Measurements from ENCODE around the gene DCC.

DCC gene

DNA sequence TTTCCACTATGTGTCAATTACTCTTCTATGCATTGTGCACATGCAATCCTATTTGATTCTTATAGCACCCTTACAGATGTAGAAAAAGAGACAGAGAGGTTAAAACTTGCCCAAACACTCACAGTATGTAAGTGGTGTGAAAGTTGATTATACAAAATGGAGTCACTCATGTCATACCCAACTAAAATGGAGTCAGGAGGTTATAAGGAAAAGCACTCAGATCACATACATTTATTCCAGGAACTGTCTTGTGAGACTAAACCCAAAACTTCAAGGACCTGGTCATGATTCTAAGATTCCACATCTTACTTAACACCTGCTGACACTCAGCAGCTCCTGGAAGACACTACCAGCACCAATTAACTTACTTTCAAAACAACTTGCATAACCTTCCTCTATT, 1081.9 kb downstream of the DCC start:
- TF ChIP-seq, protein P1, sequence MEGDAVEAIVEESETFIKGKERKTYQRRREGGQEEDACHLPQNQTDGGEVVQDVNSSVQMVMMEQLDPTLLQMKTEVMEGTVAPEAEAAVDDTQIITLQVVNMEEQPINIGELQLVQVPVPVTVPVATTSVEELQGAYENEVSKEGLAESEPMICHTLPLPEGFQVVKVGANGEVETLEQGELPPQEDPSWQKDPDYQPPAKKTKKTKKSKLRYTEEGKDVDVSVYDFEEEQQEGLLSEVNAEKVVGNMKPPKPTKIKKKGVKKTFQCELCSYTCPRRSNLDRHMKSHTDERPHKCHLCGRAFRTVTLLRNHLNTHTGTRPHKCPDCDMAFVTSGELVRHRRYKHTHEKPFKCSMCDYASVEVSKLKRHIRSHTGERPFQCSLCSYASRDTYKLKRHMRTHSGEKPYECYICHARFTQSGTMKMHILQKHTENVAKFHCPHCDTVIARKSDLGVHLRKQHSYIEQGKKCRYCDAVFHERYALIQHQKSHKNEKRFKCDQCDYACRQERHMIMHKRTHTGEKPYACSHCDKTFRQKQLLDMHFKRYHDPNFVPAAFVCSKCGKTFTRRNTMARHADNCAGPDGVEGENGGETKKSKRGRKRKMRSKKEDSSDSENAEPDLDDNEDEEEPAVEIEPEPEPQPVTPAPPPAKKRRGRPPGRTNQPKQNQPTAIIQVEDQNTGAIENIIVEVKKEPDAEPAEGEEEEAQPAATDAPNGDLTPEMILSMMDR (IDR thresholded peaks at IDR 0.05; ENCODE audit: control insufficient read depth, extremely low read depth, insufficient read depth): no peak

DNA sequence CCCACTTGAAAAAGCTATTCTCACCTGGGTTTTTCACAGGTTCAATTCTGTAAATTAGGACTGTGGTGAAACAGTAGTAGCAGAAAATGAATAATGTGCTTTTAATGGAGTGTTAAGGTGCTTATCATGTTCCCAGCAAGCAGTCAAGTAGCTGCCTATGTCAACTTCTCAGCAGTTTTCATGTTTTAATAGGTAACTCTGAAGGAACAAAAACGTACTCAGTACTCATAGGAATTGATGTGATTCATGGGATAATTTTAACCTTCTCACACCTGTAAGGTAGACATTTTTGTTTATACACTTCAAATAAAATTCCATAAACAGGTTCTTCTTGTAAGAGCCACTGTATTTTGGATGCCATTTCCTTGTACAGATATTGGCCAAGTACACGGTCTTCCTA, 1082.9 kb downstream of the DCC start:
- no peak overlapping the region for H3K4me3 ChIP-seq (ENCODE audit: low read depth, low read length)
- peak; percentile 21 for DNase-seq (ENCODE audit: low read depth)
- TF ChIP-seq, protein P1 (IDR thresholded peaks at IDR 0.05; ENCODE audit: control insufficient read depth, extremely low read depth, insufficient read depth): no peak

More for the DNA sequence above, 1081.9 kb downstream of the DCC start:
- DNase-seq (ENCODE audit: low read depth): no peak
- no peak overlapping the region for H3K4me3 ChIP-seq (ENCODE audit: low read depth, low read length)

DNA sequence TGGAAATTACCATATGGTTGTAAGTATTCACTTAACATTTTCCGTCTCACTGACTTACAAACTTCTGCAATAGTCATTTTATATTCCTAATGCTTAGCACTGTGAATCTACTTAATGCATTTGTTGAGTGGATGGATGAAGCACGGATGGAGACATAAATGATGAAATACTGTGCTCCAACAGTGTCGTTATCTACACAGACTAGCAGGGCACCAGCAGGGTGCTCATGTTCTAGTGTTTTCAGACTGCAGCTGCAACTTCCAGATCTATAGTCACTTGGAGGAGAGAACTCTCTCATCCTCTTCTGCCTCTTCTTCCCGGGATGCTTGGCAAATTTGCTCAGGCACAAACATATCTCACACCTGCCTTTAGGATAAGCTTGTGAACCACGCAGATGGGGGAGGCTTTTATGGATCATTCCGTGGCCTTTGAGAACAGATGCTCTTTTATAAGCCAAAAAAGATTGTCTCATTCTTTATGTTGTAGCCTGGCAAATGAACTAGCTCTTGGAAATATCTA, 1086.7 kb downstream of the DCC start:
- no peak for DNase-seq (ENCODE audit: low read depth)
- no peak overlapping the region for H3K4me3 ChIP-seq (ENCODE audit: low read depth, low read length)

GRCh38 chr18:53441761-53442414, 1101.9 kb downstream of the DCC start:
- DNase-seq (ENCODE audit: low read depth): no peak
- H3K4me3 ChIP-seq (ENCODE audit: low read depth, low read length): no peak overlapping the region

More for the DNA sequence above, 1086.7 kb downstream of the DCC start:
- TF ChIP-seq, protein P1 (IDR thresholded peaks at IDR 0.05; ENCODE audit: control insufficient read depth, extremely low read depth, insufficient read depth): no peak

GRCh38 chr18:53442415-53442783, 1102.4 kb downstream of the DCC start:
- TF ChIP-seq, protein P1 (IDR thresholded peaks at IDR 0.05; ENCODE audit: control insufficient read depth, extremely low read depth, insufficient read depth): no peak
- H3K4me3 ChIP-seq (ENCODE audit: low read depth, low read length): no peak overlapping the region
- no peak for DNase-seq (ENCODE audit: low read depth)

More at GRCh38 chr18:53441761-53442414, 1101.9 kb downstream of the DCC start:
- TF ChIP-seq, protein P1 (IDR thresholded peaks at IDR 0.05; ENCODE audit: control insufficient read depth, extremely low read depth, insufficient read depth): no peak

- TF ChIP-seq, protein P1 (IDR thresholded peaks at IDR 0.05; ENCODE audit: control insufficient read depth, extremely low read depth, insufficient read depth): no peak
- H3K4me3 ChIP-seq (ENCODE audit: low read depth, low read length): no peak overlapping the region
- no peak for DNase-seq (ENCODE audit: low read depth)
Measured at GRCh38 chr18:53443336-53443735, 1103.3 kb downstream of the DCC start.

DNA sequence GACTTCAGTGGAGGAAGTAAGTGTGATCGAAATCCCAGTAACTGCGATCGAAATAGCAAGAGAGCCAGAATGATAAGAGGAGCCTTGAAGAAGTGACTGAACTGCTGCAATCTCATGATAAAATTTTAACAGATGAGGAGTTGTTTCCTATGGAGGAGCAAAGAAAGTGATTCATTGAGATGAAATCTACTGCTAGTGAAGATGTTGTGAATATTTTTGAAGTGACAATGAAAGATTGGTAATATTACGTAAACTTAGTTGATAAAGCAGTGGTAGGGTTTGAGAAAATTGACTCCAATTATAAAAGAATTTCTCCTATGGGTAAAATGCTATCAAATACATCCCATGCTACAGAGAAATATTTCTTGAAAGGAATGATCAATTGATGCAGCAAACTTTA, 1103.8 kb downstream of the DCC start:
- no peak overlapping the region for H3K4me3 ChIP-seq (ENCODE audit: low read depth, low read length)
- TF ChIP-seq, protein P1 (IDR thresholded peaks at IDR 0.05; ENCODE audit: control insufficient read depth, extremely low read depth, insufficient read depth): no peak
- DNase-seq (ENCODE audit: low read depth): no peak
